GM18511 (cell line): Measurements from ENCODE around the gene BRD4.
A peak's percentile ranks its signal among the peaks of the same experiment; 100 is the strongest.

ENCODE experiments used
- ATAC-seq: cut with Tn5 transposase; IDR thresholded peaks from one replicate; pipeline ENCODE4 v1.9.1; 2021; ENCODE audit warnings: mild to moderate bottlenecking, moderate library complexity; ENCODE audit not compliant: unreplicated experiment

Gene BRD4

DNA sequence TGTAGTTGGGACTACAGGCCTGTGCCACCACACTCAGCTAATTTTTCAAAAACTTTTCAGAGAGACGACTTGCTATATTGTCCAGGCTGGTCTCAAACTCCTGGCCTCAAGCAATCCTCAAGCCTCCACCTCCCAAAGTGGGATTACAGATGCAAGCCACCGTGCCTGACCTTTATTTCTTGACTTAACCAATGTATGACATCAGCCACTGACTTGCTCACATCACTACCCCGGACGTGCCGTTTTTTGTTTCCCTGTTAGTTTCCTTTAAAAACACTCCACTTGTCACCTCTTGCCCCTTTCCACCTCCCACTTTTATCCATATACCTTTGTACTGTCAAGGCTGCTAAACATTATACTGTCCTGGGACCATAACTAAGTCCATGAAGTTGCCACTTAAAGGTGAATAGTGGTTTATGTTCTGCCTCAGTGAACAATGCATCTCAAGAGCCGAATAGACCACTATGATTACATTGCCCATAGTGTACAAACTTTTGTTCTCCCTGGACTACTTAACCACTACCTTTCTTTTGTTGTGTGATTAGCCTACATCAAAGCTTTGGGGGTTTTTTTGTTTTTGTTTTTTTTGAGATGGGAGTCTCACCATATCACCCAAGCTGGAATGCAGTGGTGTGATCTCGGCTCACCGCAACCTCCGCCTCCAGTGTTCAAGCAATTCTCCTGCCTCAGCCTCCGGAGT is 97.8 kb downstream of the BRD4 start:
- no peak for ATAC-seq

DNA sequence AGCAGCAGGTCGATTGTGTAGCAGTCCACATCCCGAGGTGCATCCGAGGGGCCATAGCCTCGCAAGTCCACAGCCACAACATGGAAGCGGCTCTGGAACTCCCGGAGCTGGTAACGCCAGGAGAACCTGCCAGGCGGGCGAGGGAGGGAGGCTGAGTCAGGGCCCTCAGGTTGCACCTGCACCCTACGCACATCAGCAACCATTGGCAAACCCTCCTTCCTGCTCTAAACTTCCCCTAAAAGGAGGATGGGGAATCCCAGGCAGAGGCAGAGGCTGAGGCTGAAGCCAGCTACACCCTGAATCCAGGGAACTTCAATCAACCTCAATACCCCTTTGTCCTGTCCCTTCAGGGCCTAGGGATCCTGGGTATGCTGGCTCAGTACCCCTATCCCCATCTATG is 101.1 kb downstream of the BRD4 start:
- no peak for ATAC-seq

- ATAC-seq: no peak
Observed at GRCh38 chr19:15227261-15227660, 105.1 kb downstream of the BRD4 start.

DNA sequence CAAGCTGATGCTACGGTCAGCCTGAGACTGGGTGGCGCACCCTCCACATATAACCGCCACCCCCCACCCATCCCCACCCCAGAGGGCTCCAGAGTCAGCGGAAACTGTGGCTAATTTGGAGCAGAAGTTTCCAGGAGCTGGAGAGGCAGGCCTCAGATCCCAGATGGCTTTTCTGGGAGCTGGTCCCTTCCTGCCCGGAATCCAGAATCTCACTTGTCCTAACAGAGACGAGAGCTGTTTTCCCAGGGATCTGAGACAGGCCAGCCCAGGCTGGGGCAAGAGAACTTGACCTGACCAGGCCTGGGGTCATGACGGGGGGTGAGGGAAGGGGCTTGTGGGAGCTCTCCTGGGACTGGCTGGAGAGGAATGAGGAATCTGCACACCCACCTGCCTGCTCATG is 106.6 kb downstream of the BRD4 start:
- ATAC-seq: no peak

DNA sequence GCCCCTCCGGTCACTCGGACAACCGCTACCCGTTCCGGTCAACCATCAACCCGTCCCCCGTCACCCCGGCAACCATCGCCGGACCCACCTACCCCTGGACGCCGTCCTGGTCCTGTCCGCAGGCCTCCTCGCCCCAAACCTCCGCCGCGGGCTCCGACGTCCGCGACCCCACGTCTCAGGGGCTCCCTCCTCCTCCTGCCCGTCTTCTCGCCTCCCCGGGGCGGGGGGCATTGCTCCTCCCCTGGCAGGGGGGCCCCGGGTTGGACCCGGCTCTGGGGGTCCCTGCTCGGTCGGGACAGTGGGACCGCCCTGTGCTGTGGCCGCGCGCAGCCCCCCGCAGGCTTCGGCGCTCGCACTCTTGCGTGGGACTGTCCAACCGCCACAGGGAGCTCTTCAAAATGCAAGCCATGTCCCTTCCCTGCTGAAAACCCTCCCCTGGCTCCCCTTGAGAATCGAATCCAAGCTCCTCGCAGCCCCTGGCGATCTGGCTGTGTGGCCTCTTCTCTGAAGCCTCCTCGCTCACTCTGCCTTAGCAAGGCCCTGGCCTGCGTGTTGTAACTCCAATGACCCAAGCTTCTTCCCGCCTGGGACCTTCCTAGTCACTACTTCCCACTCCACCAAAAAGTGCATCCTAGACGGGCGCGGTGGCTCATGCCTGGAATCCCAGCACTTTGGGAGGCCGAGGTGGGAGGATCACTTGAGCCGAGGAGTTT is 108.5 kb downstream of the BRD4 start:
- ATAC-seq: no peak

DNA sequence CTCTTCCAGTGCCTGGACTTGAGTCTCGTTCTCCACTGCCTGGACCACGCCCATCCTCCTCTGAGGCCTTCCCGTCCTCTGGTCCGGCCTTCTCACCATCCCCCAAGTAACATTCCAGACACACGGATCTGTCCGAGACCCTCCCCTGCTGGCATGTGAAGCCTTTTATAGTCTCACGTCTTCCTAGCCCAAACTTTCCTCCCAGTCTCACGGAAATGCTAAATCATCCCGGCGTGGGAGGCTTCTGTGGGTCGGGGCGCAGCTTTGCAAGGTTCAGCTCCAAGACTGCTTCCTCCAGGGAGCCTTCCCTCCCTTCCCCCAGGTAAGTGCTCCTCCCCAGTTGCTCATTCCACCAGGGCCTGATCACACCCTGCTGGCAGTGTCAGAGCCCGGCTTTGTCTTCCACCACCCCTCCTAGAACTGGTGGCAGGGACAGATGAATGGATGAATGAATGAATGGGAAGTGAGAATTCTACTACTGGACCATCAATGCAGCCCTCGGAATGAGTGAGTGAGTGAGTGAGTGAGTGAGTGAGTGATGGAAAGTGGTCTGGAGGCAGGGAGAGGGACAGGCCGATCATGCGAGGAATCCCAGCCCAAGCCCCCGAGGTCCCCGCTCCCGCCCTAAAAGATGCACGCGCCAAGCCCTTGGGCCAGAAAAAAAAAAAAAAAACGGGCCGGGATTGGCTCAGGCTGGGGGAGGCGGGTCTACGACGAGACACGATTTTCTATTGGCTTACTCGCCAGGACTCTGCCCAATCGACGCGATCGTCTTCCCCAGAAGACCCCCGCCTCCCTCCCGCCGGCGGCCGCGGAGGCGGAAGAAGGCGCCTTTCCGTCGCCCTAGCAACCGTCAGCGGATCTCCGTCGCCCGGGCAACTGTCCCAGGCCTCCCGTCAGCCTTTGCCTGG is 109.3 kb downstream of the BRD4 start:
- ATAC-seq: peak; percentile 83

- ATAC-seq: no peak
Observed at GRCh38 chr19:15220833-15221232, 111.5 kb downstream of the BRD4 start.

DNA sequence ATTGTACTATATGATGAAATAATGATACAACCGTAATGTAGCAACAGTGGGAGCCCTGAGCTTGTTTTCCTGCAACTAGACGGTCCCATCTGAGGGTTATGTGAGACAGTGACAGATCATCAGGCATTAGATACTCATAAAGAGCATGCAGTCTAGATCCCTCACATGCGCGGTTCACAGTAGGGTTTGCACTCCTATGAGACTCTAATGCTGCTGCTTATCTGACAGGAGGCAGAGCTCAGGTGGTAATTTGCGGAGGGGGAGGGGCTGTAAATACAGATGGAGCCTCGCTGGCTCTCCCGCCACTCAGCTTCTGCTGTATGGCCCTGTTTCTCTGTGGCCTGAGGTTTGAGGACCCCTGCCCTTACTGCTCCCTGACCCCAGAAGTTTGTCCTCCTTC is 113.8 kb downstream of the BRD4 start:
- ATAC-seq: no peak

DNA sequence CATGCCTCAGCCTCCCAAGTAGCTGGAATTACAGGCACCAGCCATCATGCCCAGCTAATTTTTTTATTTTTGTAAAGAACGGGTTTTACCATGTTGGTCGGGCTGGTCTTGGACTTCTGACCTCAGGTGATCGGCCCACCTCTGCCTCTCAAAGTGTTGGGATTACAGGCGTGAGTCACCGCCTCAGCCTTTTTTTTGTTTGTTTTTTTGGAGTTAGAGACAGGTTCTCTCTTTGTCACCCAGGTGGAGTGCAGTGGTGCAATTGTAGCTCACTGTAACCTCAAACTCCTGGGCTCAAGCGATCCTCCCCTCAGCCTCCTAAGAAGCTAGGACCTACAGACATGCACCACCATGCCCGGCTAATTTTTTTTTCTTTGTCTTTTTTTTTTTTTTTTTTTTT is 116.0 kb downstream of the BRD4 start:
- ATAC-seq: no peak

DNA sequence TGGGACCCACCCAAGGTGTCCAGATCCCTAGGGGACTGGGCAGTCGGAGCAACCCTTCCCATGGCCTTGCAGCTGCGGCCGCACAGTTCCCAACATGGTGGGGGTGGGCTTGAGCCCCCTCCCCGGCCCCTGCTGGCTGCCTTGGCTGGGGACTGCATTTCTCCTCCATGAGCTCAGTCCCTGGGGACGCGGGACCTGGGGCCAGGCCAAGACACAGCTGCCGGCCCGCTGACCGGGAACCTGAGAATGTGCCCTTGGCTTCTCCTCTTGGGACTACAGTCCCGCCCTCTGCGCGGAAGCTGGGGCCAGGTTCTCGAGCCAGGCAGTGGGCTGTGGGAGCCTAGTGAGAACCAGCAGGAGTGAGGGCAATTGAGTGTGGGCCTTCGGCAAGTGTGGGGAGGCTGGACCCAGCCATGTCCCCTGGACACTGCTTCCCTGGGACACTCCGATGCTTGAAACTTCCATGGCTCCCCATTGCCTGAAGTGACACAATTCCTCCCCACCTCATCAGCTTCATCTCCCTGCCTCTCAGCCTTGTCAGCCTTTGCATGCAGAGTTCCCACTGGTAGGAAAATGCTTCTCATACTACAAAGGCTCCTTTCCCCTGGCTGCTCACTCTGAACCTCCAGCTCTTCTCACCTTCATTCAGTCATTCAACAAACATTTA is 118.5 kb downstream of the BRD4 start:
- no peak for ATAC-seq

DNA sequence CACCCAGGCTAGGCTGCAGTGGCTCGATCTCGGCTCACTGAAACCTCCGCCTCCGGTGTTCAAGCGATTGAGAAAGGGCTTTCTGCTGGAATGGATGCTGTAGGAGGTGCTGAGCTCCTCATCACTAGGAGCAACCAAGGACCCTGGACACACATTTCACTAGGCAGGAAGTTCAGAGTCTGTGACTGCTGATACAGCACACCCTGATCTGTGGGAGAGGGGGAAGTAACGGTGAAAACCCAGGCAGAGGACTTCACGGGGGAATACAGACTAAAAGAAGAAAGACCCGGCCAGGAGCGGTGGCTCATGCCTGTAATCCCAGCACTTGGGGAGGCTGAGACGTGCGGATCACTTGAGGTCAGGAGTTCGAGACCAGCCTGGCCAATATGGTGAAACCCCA is 119.6 kb downstream of the BRD4 start:
- ATAC-seq: no peak

GRCh38 chr19:15210323-15210781 is 122.0 kb downstream of the BRD4 start:
- ATAC-seq: no peak

DNA sequence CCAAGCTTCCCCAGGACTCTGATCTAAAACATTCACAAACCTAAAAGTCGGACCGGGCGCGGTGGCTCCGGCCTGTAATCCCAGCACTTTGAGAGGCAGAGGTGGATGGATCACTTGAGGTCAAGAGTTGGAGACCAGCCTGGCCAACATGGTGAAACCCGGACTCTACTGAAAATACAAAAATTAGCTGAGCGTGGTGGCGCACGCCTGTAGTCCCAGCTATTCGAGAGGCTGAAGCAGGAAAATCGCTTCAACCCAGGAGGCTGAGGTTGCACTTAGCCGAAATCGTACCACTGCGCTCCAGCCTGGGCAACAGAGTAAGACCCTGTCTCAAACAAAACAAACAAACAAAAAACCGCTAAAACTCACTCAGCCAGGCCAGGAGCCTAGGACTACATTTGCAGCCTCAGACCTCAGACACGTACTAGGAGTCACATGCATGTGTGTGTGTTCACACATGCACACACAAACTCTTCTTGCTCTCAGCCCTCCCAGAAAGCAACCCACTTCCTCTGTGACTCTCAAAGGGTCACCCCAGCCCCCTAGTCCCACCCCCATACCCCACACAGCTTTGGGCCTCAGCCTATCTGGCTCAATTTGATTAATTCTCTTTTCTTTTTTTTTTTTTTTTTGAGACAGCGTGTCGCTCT is 130.8 kb downstream of the BRD4 start:
- no peak for ATAC-seq

GRCh38 chr19:15200553-15201364 is 131.6 kb downstream of the BRD4 start, which contains the start of gene NOTCH3:
Gene NOTCH3, minus strand, starts transcription at chr19:15200995. Its CDS starts 90 bp downstream, at chr19:15200905.
- no peak for ATAC-seq

- ATAC-seq: no peak
Observed at GRCh38 chr19:15199661-15200552, 132.4 kb downstream of the BRD4 start.

DNA sequence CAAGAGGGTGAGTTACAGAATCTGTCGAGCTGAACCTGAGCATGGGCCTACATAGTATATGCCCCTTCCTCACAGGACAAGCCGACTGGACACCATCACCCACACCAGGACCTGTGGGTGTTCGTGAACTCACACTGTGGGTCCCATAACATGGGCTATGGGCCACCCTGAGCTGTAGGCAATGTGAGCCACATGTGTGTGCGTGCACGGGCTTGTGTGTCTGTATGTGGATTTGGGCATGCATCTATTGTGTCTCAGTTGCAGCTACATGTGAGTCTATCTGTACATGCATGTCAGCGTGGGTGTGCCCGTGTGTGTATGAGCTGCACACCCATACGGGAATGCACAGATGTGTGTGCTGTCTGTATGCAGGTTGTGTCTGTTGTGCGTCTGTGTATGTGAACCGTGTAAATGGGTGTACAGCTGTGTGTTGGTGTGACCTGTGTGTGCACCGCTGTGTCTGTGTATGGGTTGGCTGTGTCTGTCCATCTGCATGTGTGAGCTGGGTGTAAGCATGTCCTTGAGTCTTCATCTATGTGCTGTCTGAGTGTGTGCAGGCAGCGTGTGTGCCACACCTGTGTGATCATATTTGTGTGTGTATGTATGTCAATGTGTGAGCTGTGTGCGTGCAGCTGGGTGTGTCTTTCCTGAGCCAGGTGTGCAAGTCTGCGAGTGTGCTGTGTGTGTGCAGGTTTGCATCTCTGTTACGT is 133.2 kb downstream of the BRD4 start:
- ATAC-seq: no peak

DNA sequence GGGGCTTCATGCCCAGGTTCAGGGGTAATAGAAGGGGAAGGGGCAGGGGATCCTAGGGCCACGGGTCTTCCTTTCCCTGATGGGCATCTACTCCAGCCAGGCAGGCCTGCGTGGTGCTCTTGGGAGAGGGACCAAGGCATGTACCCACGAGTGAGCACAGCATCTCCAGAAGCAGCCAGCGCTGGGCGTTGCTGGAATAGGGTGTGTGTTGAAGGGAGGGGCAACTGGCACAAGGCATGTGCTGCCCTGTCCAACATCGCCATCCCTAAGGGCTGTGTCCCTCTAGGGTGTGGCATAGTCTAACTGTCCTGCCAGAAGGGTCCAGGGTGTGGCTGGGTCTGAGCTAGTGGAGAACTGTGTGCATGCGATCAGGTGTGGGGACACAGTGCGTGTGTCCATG is 134.4 kb downstream of the BRD4 start:
- no peak for ATAC-seq
